NT2/D1 (cell line): Measurements from ENCODE around the gene KCNK17.

Experiments used
- DNase-seq: peaks from one replicate; pipeline ENCODE4 v3.0.0-alpha.2; 2011; ENCODE audit warnings: low read depth, low spot score
- H3K27me3 ChIP-seq: 2 replicates; pipeline ENCODE4 v1.6.0; 2011; ENCODE audit warnings: mild to moderate bottlenecking; ENCODE audit not compliant: insufficient read length, insufficient read depth
- H3K36me3 ChIP-seq: 2 replicates; pipeline ENCODE4 v1.6.1; 2011; ENCODE audit warnings: mild to moderate bottlenecking, low read length, mixed read lengths; ENCODE audit not compliant: insufficient read depth, insufficient read length
- H3K4me1 ChIP-seq: 2 replicates; pipeline ENCODE4 v1.5.1; 2011; ENCODE audit not compliant: insufficient read depth, insufficient read length
- H3K4me3 ChIP-seq: 2 replicates; pipeline ENCODE4 v1.5.1; 2011; ENCODE audit warnings: low read depth; ENCODE audit not compliant: insufficient read length
- H3K9ac ChIP-seq: 2 replicates; pipeline ENCODE4 v1.6.0; 2011; ENCODE audit warnings: low read depth; ENCODE audit not compliant: insufficient read length
- H3K9me3 ChIP-seq: 2 replicates; pipeline ENCODE4 v1.5.1; 2011; ENCODE audit warnings: mild to moderate bottlenecking, low read length; ENCODE audit not compliant: insufficient read depth
- SUZ12 ChIP-seq: IDR thresholded peaks from 2 replicates; pipeline ENCODE4 v1.6.1; 2011; ENCODE audit not compliant: insufficient read length, insufficient read depth; ENCODE audit errors: extremely low read depth
- YY1 ChIP-seq: IDR thresholded peaks from 2 replicates; pipeline ENCODE4 v1.6.1; 2011; ENCODE audit not compliant: insufficient read length, insufficient read depth
- ZNF274 ChIP-seq: IDR thresholded peaks from 2 replicates; pipeline ENCODE4 v1.6.1; 2011; ENCODE audit warnings: mild to moderate bottlenecking, low read depth, low read length

Gene KCNK17

GRCh38 chr6:39342692-39343395 lies 28.6 kb upstream of the KCNK17 start:
- no peaks in the 10 kb centered on the region for H3K36me3 ChIP-seq
- no peaks in the 10 kb centered on the region for H3K27me3 ChIP-seq
- DNase-seq: no peak
- H3K4me3 ChIP-seq: no peak overlapping the region
- no peak overlapping the region for H3K9ac ChIP-seq
- H3K9me3 ChIP-seq: no peaks in the 10 kb centered on the region
- H3K4me1 ChIP-seq: peaks cover 4% of the 10 kb centered on the region
- TF ChIP-seq YY1: no peak
- TF ChIP-seq SUZ12: no peak
- no peak for TF ChIP-seq ZNF274

DNA sequence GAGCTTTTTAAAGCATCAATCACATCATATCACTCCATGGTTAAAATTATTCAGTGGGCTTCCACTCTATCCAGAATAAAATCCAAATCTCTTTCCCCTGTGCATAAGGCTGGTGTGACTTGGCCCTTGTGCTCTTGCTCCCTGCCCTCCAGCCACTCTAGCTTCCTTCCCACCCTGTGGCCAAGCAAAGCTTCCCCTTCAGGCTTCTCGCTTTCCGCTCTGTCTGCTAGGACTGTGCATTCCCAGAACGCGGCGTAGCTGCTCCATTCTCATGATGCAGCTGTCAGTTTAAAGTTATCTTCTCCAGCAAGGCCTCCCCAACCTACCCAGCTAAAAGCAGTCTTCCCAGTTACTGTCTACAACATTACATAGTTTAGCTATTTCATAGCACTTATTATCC lies 27.7 kb upstream of the KCNK17 start:
- peaks cover 4% of the 10 kb centered on the region for H3K4me1 ChIP-seq
- no peak for DNase-seq
- no peaks in the 10 kb centered on the region for H3K36me3 ChIP-seq
- H3K9ac ChIP-seq: no peak overlapping the region
- no peak overlapping the region for H3K4me3 ChIP-seq
- H3K9me3 ChIP-seq: no peaks in the 10 kb centered on the region
- TF ChIP-seq SUZ12 (no peak), YY1 (no peak), ZNF274 (no peak)
- H3K27me3 ChIP-seq: no peaks in the 10 kb centered on the region

GRCh38 chr6:39341352-39341751 lies 27.1 kb upstream of the KCNK17 start:
- no peak overlapping the region for H3K9ac ChIP-seq
- H3K27me3 ChIP-seq: no peaks in the 10 kb centered on the region
- H3K9me3 ChIP-seq: no peaks in the 10 kb centered on the region
- H3K4me1 ChIP-seq: peaks cover 4% of the 10 kb centered on the region
- DNase-seq: no peak
- H3K36me3 ChIP-seq: no peaks in the 10 kb centered on the region
- no peak overlapping the region for H3K4me3 ChIP-seq
- no peak for TF ChIP-seq SUZ12
- no peak for TF ChIP-seq ZNF274
- no peak for TF ChIP-seq YY1

GRCh38 chr6:39339868-39340550 lies 25.8 kb upstream of the KCNK17 start:
- H3K4me3 ChIP-seq: no peak overlapping the region
- no peaks in the 10 kb centered on the region for H3K27me3 ChIP-seq
- TF ChIP-seq YY1: no peak
- no peak for TF ChIP-seq SUZ12
- no peak for TF ChIP-seq ZNF274
- no peaks in the 10 kb centered on the region for H3K36me3 ChIP-seq
- no peak overlapping the region for H3K9ac ChIP-seq
- peaks cover 4% of the 10 kb centered on the region for H3K4me1 ChIP-seq
- DNase-seq: no peak
- H3K9me3 ChIP-seq: no peaks in the 10 kb centered on the region

DNA sequence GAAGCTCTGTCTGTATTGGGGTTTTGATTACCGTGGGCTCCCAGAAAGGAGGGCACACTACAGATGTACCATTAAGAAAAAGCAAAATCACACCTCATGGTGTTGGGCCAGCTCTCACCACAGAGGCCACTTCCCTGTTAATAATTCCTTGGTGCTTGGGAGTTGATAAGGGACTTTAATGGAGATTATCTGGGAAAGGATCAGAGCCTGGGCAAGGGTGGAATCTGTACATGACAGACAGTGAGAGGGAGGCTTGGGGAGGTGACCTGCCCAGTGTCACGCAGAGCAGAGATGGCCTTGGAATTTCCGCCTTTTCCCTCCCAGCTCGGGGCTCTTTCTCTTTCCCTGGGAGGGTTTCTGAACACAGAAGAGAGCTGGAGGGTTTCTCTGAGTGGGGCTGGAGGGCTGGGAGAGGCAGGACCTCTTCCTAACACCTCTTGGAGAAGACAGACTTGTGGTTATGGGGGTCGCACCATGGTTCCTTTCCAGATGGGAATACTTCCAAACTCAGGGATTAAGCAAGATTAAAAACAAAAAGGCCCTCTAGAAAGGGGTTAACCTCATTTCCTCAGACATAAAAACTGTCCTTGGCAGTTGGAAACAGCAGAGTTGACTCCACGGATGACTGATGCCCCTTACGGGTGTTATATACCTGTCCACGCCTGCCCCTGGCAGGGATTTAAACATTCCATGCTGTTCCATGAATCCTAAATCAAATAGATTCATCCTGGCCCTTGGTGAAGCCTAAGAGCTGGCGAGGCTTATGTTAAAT lies 25.1 kb upstream of the KCNK17 start:
- no peak overlapping the region for H3K9ac ChIP-seq
- no peak for DNase-seq
- no peak overlapping the region for H3K4me3 ChIP-seq
- no peaks in the 10 kb centered on the region for H3K9me3 ChIP-seq
- H3K27me3 ChIP-seq: no peaks in the 10 kb centered on the region
- no peaks in the 10 kb centered on the region for H3K36me3 ChIP-seq
- TF ChIP-seq ZNF274 (no peak), YY1 (no peak), SUZ12 (no peak)
- peaks cover 4% of the 10 kb centered on the region for H3K4me1 ChIP-seq

GRCh38 chr6:39338397-39338796 lies 24.2 kb upstream of the KCNK17 start:
- no peaks in the 10 kb centered on the region for H3K36me3 ChIP-seq
- no peaks in the 10 kb centered on the region for H3K9me3 ChIP-seq
- H3K4me1 ChIP-seq: peaks cover 4% of the 10 kb centered on the region
- DNase-seq: no peak
- no peak for TF ChIP-seq ZNF274
- no peak for TF ChIP-seq SUZ12
- TF ChIP-seq YY1: no peak
- no peak overlapping the region for H3K9ac ChIP-seq
- H3K27me3 ChIP-seq: no peaks in the 10 kb centered on the region
- H3K4me3 ChIP-seq: no peak overlapping the region
